WERI-Rb-1 (cell line): ENCODE results near the gene GSG1.

Source experiments
- DNase-seq: peaks from one replicate; pipeline ENCODE4 v3.0.0-alpha.2; 2020
- H3K27ac ChIP-seq: fragments of 250-450 bp; sonication (Bioruptor Pico); 2 replicates; pipeline ENCODE4 v1.5.1; 2020; ENCODE audit warnings: mild to moderate bottlenecking, moderate library complexity
- H3K27me3 ChIP-seq: fragments of 250-450 bp; sonication (Bioruptor Pico); 2 replicates; pipeline ENCODE4 v1.5.1; 2021; ENCODE audit warnings: mild to moderate bottlenecking, low read depth, moderate library complexity; ENCODE audit not compliant: insufficient read depth, severe bottlenecking
- H3K36me3 ChIP-seq: fragments of 250-450 bp; sonication (Bioruptor Pico); 2 replicates; pipeline ENCODE4 v1.5.1; 2020; ENCODE audit warnings: mild to moderate bottlenecking, moderate library complexity
- H3K4me3 ChIP-seq: 2 replicates; pipeline ENCODE4 v1.5.1; 2011; ENCODE audit warnings: low read depth, mild to moderate bottlenecking, control low read depth, low read length
- H3K9me3 ChIP-seq: fragments of 250-450 bp; sonication (Bioruptor Pico); 2 replicates; pipeline ENCODE4 v1.5.1; 2021; ENCODE audit warnings: mild to moderate bottlenecking, moderate library complexity; ENCODE audit not compliant: severe bottlenecking
- CTCF ChIP-seq: IDR thresholded peaks from 2 replicates; pipeline ENCODE4 v1.5.1; 2011; ENCODE audit warnings: low read depth, mild to moderate bottlenecking, control low read depth, inconsistent platforms, low read length

GSG1 gene

GRCh38 chr12:13117029-13117428 is 13.6 kb upstream of the GSG1 start:
- Histone ChIP-seq H3K9me3 (peaks cover 5% of the 10 kb centered on the region), H3K36me3 (no peaks in the 10 kb centered on the region), H3K27ac (no peak overlapping the region), H3K27me3 (no peaks in the 10 kb centered on the region), H3K4me3 (no peak overlapping the region)
- DNase-seq, result no peak
- TF ChIP-seq CTCF, result no peak

- no peak overlapping the region for H3K27ac ChIP-seq
- TF ChIP-seq CTCF, result no peak
- peaks cover 8% of the 10 kb centered on the region for H3K9me3 ChIP-seq
These were observed 12.8 kb upstream of the GSG1 start for GRCh38 chr12:13116259-13116658.

GRCh38 chr12:13114251-13115052 is 11.0 kb upstream of the GSG1 start:
- Histone ChIP-seq H3K9me3 (peaks cover 8% of the 10 kb centered on the region), H3K27ac (no peak overlapping the region), H3K27me3 (no peaks in the 10 kb centered on the region), H3K36me3 (no peaks in the 10 kb centered on the region), H3K4me3 (no peak overlapping the region)
- no peak for TF ChIP-seq CTCF
- DNase-seq, result no peak

More at GRCh38 chr12:13116259-13116658, 12.8 kb upstream of the GSG1 start:
- H3K4me3 ChIP-seq, result no peak overlapping the region
- no peak for DNase-seq
- H3K27me3 ChIP-seq, result no peaks in the 10 kb centered on the region
- no peaks in the 10 kb centered on the region for H3K36me3 ChIP-seq

GRCh38 chr12:13112968-13113367 is 9.5 kb upstream of the GSG1 start:
- Histone ChIP-seq H3K36me3 (no peaks in the 10 kb centered on the region), H3K4me3 (no peak overlapping the region), H3K27me3 (no peaks in the 10 kb centered on the region), H3K9me3 (peaks cover 15% of the 10 kb centered on the region), H3K27ac (no peak overlapping the region)
- no peak for TF ChIP-seq CTCF
- DNase-seq, result no peak

GRCh38 chr12:13106666-13107065 is 3.2 kb upstream of the GSG1 start:
- H3K9me3 ChIP-seq, result peaks cover 7% of the 10 kb centered on the region
- no peak overlapping the region for H3K27ac ChIP-seq
- H3K36me3 ChIP-seq, result no peaks in the 10 kb centered on the region
- H3K4me3 ChIP-seq, result no peak overlapping the region
- H3K27me3 ChIP-seq, result no peaks in the 10 kb centered on the region
- DNase-seq, result no peak
- no peak for TF ChIP-seq CTCF

- DNase-seq, result no peak
- peaks cover 7% of the 10 kb centered on the region for H3K9me3 ChIP-seq
- H3K4me3 ChIP-seq, result no peak overlapping the region
- no peak for TF ChIP-seq CTCF
- no peaks in the 10 kb centered on the region for H3K27me3 ChIP-seq
- H3K27ac ChIP-seq, result no peak overlapping the region
- H3K36me3 ChIP-seq, result no peaks in the 10 kb centered on the region
These were observed 2.3 kb upstream of the GSG1 start for GRCh38 chr12:13105781-13106180.
